Measurements from ENCODE around the gene NHSL2.
"Not testable (repeated sequence)": the region's sequence is repeated elsewhere in the genome, so short reads cannot be mapped to it uniquely, and the experiment has no call there.

The NHSL2 gene

DNA sequence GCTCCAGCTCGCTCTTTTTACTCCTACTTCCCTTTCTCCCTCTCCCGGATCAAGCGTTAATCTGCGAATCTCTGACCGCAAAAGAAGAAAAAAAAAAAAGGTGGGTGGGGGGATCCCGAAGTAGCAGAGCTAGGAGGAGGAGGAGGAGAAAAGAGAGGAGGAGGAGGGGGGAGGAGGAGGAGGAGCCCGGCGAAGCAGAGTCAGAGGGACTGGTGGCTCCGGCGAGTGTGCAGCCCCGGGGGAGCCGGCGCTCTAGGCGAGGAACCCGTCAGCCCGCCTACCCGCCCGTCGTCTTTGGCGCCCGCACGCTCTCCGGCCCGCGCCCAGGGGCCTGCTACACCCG lies at the start of gene NHSL2:
Gene NHSL2 (plus strand): TSS at position 203 of the 343 bp plus-strand sequence.
- DNase-seq (ENCODE audit: low spot score): peak; percentile 29

DNA sequence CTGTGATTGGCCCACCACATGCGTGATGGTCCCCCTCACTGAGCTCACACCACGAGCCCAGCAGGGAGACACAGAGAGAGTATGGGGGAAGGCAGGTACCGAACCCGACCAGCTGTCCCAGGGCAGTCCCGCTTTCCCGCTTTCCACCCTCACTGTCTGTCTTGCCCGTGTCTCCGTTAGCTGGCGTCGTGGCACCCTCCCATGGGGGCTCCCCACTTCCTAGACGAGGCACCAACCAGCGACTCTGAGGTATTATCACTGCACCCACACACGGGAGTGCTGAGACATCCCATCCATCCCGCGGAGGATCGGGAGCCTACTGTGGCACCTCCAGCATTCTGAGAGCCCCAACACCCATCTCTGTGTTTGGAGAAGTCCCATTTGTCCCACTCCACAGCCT lies 43.0 kb upstream of the NHSL2 start:
- no peak for DNase-seq (ENCODE audit: low spot score)

- not testable (repeated sequence) for DNase-seq (ENCODE audit: low spot score)
These were observed 41.1 kb upstream of the NHSL2 start for GRCh38 chrX:71869566-71869965.

DNA sequence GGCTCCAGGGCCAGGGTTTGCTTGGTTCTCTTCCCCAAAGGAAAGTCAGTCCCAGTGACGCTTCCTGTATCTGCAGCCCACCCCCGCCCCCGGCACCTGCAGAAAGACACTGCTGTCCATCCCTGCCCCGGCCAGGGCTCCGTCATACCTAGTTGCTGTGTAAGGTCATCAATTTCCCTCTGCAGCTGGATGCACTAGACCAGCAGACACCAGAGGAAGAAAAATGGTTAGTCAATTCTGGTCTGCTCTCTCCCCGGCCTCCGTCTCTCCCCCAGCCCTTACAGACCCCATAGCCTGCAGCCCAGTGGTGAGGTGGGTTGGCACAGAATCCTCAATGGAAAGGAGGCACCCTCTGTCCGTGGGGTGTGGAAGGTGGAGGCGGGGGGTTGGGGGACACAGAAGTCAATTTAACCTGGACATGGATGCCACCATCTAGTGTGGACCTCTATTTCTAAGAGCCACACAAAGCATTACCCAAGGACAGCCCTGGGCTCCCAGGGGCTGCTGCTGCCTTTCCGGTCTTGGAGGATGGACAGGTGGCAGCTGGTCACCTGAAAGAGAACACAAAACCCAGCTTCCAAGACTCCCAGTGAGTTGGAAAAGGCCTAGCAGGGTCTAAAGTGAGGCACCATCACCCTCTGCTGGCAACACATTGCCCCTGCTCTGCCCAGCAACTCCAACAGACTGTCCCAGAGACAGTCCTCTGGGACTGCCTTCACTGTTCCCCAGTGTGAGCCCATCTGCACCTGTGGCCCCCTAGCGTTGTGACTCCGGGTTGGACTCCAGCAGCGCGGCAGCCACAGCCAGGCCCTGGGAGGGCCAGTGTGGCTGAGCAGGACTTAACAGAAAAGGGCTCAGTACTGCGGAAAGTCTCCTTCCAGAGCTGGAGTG lies 40.2 kb upstream of the NHSL2 start:
- no peak for DNase-seq (ENCODE audit: low spot score)

- no peak for DNase-seq (ENCODE audit: low spot score)
These were observed 39.3 kb upstream of the NHSL2 start for GRCh38 chrX:71871367-71871766.

DNA sequence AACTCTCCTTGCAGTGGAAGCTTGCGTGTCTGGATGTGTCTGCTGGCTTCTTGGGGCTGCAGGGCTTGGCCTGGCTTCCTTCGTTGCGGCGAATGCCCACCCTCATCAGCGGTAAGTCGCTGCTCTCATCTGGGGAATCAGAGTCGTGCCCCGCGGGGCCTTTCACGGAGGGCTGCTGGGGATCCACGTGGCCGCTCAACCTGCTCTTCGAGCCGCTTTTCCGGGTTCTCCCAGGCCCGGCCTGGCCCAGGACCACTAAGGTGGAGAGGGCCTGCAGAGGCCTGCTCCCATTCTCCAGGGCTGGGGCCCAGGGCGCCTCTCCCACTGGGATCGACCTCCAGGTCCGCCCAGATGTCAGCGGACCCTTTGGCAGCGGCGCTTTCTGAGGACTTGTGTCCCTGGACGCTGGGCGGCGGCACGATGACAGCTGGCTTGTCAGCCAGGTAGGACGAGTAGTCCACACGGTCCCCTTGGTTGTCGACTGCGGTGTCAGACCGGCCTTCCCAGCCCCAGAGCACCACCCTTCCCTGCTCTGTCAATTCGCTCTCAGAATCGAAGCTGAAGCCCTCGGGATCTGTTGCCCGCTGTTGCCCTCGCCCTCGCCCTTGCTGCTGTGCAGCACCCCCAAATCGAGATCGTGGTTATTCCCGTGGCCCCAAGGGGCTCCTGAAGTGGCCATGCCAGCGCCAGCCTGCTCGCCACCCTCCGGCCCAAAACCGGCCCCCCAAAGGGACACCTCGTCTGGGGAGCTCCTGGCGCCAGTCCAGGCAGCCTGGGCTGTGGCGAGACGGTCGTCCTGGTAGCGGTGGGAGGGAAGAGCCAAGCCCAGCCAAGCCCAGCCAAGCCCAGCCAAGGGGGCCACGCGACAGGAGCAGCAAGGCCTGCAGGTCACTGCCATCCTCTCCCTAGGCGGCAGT lies 37.8 kb upstream of the NHSL2 start:
- no peak for DNase-seq (ENCODE audit: low spot score)

GRCh38 chrX:71873459-71873833 lies 37.2 kb upstream of the NHSL2 start:
- DNase-seq (ENCODE audit: low spot score): no peak

DNA sequence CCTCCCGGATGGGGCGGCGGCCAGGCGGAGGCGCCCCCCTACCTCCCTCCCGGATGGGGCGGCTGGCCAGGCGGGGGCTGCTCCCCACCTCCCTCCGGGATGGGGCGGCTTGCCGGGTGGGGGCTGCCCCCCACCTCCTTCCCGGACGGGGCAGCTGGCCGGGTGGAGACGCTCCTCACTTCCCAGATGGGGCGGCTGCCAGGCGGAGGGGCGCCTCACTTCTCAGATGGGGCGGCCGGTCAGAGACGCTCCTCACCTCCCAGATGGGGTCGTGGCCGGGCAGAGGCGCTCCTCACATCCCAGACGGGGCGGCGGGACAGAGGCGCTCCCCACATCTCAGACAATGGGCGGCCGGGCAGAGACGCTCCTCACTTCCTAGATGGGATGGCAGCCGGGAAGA lies 33.8 kb upstream of the NHSL2 start:
- not testable (repeated sequence) for DNase-seq (ENCODE audit: low spot score)

- DNase-seq (ENCODE audit: low spot score): no peak
These were observed 25.5 kb upstream of the NHSL2 start for GRCh38 chrX:71885099-71885498.

DNA sequence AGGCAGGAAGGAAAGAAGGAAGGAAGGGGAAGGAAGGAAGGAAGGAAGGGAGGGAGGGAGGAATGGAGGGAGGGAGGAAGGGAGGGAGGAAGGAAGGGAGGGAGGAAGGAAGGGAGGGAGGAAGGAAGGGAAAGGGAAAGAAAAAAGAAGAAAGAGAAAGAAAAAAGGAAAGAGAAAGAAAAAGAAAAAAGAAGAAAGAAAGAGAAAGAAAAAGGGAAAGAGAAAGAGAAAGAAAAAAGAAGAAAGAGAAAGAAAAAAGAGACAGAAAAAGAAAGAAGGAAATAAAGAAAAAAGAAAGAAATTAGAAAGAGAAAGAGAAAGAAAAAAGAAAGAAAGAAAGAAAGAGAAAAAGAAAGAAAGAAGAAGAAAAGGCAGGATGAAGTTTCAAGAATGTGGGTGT lies 15.0 kb upstream of the NHSL2 start:
- no peak for DNase-seq (ENCODE audit: low spot score)

- DNase-seq (ENCODE audit: low spot score): no peak
These were observed 4.5 kb upstream of the NHSL2 start for GRCh38 chrX:71906144-71906543.

GRCh38 chrX:71908387-71908786 lies 2.3 kb upstream of the NHSL2 start:
- no peak for DNase-seq (ENCODE audit: low spot score)

DNA sequence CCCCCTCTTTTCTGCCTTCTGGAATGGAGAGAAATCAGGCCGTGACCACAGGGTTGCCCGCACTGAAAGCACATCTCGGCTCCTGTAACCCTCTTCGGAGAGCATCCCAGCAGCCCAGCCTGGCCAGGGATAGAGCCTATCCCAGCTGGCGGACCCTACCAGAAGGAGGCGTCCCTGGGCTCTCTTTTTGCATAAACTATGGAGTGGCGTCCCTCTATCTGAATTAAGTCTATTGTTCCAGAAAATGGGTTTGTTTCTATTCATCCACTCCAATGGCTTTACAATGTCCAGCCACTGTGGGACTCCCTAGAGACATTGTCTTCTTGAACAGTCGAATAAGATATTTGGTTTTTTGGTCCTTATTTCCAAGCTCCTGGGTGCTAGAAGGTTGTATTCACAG lies 689 bp upstream of the NHSL2 start:
- DNase-seq (ENCODE audit: low spot score): peak; percentile 33

GRCh38 chrX:71910986-71911730 lies 513 bp downstream of the NHSL2 start:
- peak; percentile 18 for DNase-seq (ENCODE audit: low spot score)

DNA sequence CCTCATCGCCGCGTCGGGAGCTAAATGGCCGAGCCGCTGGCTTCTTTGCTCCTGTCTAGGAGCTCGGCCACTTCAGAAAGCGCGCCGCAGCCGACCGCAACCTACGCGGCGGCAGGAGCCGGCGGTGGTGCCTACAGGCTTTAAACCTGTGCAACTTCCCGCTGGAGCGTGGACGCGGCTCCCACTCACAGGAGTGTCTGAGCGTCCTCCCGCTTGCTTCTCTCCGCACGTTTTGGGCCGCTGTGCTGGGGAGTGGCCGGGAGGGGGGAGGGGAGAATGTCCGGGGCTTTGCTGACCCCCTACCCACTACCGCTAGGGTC lies 1.0 kb downstream of the NHSL2 start:
- peak; percentile 12 for DNase-seq (ENCODE audit: low spot score)

- no peak for DNase-seq (ENCODE audit: low spot score)
These were observed 1.5 kb downstream of the NHSL2 start for GRCh38 chrX:71912156-71912555.

- DNase-seq (ENCODE audit: low spot score): no peak
These were observed 2.7 kb downstream of the NHSL2 start for GRCh38 chrX:71913156-71913950.

DNA sequence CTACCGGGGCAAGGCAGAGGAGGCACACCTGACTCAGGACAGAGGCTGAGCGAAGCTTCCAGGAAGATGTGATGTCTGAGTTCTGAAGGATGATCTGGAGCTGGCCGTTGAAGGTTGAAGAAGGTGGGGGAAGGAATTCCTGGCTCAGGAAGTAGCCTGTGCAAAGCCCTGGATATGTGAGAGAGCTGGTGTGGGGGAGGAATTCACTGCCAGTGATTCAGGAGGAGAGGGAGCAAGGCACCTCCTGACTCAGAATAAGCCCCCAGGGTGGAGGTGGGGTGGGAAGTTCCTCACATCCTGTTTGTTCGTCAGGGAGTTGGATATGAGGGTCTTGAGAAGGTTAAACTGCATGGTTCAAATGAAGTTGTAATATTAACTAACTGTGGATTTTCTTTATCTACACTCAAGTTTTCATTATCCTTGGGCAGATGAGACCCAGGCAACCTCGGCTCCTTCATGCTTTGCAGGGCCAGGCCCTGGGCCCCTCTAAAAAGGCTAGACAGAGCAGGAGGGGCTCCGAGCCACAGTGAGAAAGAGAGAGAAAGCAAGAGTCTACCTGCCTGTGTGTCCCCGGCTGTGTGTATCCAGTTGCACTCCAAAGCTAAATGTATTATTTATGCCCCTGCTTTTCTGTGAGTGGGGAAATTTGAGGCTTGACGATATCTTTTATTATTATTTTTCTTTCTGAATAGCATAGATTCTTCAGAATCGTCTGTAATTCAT lies 7.1 kb downstream of the NHSL2 start:
- DNase-seq (ENCODE audit: low spot score): peak; percentile 11

- peak; percentile 51 for DNase-seq (ENCODE audit: low spot score)
These were observed 8.8 kb downstream of the NHSL2 start for GRCh38 chrX:71919431-71919830.

DNA sequence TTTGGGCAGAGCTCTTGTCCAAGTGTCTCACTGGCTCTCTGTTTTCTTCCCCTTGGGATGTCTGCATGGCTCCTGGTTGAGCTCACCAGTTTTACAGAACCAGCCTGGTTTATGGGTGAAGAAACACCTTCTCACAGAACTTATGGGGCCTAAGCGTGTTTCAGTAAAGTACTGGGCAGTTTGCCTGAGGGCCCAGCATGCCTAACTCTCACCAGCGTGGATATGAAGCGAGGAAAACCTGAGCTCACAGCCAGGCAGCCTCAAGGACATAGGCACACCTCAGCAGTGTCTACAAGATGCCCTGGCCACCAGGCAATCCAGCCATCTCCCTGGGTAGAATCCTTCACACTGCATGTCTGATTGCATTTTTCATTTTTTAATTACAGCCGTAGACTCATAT lies 9.2 kb downstream of the NHSL2 start:
- no peak for DNase-seq (ENCODE audit: low spot score)

DNA sequence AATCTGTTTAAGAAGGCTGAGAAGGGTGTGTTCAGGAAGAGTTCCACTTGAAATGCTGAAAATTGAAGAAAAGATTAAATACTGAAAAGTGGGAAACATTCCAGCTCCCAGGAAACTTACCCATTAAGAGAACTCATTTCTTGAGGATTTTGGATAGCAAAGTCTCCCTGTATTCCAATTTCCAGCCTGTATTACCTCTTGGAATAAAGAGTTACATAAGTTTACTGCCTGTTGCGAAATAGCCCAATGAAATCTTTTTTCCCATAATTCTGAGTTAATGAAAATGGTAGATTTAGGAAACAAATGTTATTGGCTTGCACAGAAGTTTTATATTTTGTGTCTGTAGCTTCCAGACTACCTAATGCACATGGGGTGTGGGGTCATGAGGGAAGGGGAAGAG lies 12.0 kb downstream of the NHSL2 start:
- DNase-seq (ENCODE audit: low spot score): no peak
